ENCODE data around the gene HACD2. TPM values are rescaled to one million over a fixed set of nuclear protein-coding genes. Genes with fewer than 3 reads are reported as not detected.

Gene HACD2
- total and polyA plus RNA-seq, 2 experiments from 2014 or later = 27.0 to 41.2 TPM

DNA sequence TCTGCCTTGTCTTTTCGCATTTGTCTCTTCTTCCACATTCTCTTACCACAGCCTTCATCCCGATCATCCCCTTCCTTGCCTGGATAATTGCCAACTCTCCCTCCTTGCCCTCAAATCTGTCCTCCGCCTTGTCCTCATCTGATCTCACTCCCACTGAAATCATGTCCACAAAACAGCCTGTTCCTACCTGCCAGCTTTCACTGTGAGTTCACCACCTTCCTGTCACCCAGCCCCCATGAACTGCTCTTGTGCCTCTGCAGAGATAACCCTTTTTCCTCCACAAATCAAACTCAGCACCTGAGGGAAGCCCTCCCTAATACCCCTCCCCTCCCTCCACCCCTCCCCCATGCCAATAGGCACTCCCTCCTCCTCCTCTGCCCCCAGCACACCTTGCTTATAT is 131.2 kb downstream of the HACD2 start:
- no peak overlapping the region for H3K27ac ChIP-seq
- DNase-seq = no peak
- 37 to 42% methylated on average over 3 of the region's 3 CpGs for WGBS, 2 experiments (ENCODE audit: low coverage in 1 of 2, low lambda C conversion rate in 2 of 2, missing lambda C conversion rate in 2 of 2)
- no peaks in the 10 kb centered on the region for H3K9me2 ChIP-seq (ENCODE audit: insufficient read depth)
- no peaks in the 10 kb centered on the region for H3K4me1 ChIP-seq (ENCODE audit: insufficient read depth)
- in situ Hi-C loops (cut with MboI) = no loop called here
- no peak overlapping the region for H3K9ac ChIP-seq
- peaks cover 64% of the 10 kb centered on the region for H3K27me3 ChIP-seq (replicated peaks; ENCODE audit: insufficient read depth)
- no peaks in the 10 kb centered on the region for H4K20me1 ChIP-seq (ENCODE audit: insufficient read depth)
- H3K4me2 ChIP-seq (ENCODE audit: unreplicated experiment) = no peak overlapping the region
- no peak for TF ChIP-seq EZH2 (IDR thresholded peaks at IDR 0.05; ENCODE audit: insufficient read depth, poor library complexity, severe bottlenecking)
- TF ChIP-seq EZH2phosphoT487 (IDR thresholded peaks at IDR 0.05; ENCODE audit: insufficient read depth, low read depth) = no peak
- no peak overlapping the region for H3K4me3 ChIP-seq
- H2AFZ ChIP-seq = no peak overlapping the region
- H3K9me3 ChIP-seq (ENCODE audit: low read depth) = no peaks in the 10 kb centered on the region
- no peaks in the 10 kb centered on the region for H3F3A ChIP-seq (ENCODE audit: insufficient read depth)
- H3K36me3 ChIP-seq (ENCODE audit: low read depth) = no peaks in the 10 kb centered on the region
- H3K79me2 ChIP-seq (ENCODE audit: insufficient read depth) = no peaks in the 10 kb centered on the region

DNA sequence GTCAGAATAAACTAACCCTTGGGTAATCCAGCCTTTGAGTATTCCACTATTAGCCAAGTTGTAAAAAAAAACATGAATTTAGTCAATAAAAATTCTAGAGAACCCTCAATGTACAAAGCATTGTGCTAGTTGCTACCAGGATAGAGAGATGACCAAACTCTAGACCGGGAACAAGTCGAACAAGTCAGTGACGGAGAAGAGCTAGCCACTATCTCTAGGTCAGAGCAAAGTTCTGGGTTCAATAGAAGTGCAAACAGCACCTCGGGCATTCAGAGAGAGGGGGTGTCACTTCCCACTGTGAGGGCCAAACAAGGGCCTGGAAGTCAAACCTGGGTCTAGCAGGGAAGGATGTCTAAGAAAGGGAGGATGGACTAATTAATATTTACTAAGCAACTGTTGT is 133.7 kb downstream of the HACD2 start:
- no peak overlapping the region for H3K9ac ChIP-seq
- no peaks in the 10 kb centered on the region for H3K9me3 ChIP-seq (ENCODE audit: low read depth)
- H3K9me2 ChIP-seq (ENCODE audit: insufficient read depth) = no peaks in the 10 kb centered on the region
- no peak overlapping the region for H3K4me3 ChIP-seq
- in situ Hi-C loops (cut with MboI) = no loop called here
- no peaks in the 10 kb centered on the region for H3K79me2 ChIP-seq (ENCODE audit: insufficient read depth)
- peaks cover 58% of the 10 kb centered on the region for H3K27me3 ChIP-seq (replicated peaks; ENCODE audit: insufficient read depth)
- H3F3A ChIP-seq (ENCODE audit: insufficient read depth) = no peaks in the 10 kb centered on the region
- no peak overlapping the region for H3K27ac ChIP-seq
- TF ChIP-seq EZH2 (IDR thresholded peaks at IDR 0.05; ENCODE audit: insufficient read depth, poor library complexity, severe bottlenecking) (no peak), EZH2phosphoT487 (IDR thresholded peaks at IDR 0.05; ENCODE audit: insufficient read depth, low read depth) (no peak)
- no peak overlapping the region for H2AFZ ChIP-seq
- H3K36me3 ChIP-seq (ENCODE audit: low read depth) = no peaks in the 10 kb centered on the region
- no peak overlapping the region for H3K4me2 ChIP-seq (ENCODE audit: unreplicated experiment)
- DNase-seq = no peak
- H4K20me1 ChIP-seq (ENCODE audit: insufficient read depth) = no peaks in the 10 kb centered on the region
- WGBS, 2 experiments (ENCODE audit: low coverage in 1 of 2, low lambda C conversion rate in 2 of 2, missing lambda C conversion rate in 2 of 2) = 78% methylated on average over 4 of the region's 4 CpGs
- H3K4me1 ChIP-seq (ENCODE audit: insufficient read depth) = no peaks in the 10 kb centered on the region

DNA sequence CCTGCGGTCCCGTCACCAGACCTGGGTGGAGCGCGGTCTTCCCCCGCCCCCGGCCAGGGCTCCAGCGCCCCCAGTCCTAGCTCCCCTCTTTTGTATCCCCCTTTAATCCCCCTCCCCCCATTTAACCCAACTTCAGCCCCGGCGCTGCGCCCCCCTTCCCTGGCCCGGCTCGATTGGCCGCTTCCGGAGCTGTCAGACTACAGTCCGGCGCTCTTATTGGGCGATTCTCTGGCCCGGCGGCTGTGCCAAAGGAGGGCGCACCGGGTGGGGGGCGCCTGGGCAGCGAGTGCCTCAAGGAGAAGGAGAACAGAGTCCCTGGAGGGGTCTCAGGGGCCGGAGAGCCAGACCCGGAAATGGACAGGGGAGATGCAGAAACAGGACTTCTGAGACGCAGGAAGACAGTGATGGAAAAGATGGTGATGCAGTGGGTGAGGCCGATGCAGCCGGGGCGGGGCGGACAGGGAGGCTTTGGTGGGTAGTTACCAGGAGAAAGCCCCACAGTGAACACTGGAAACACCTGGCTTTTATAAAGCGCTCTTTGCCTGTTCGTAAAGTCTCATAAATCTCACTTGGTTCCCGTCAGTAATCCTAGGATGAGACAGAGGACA is 134.8 kb downstream of the HACD2 start:
- Histone ChIP-seq H3K36me3 (ENCODE audit: low read depth) (no peaks in the 10 kb centered on the region), H3K4me1 (ENCODE audit: insufficient read depth) (no peaks in the 10 kb centered on the region), H3K4me3 (peak overlapping the region; percentile 72), H4K20me1 (ENCODE audit: insufficient read depth) (no peaks in the 10 kb centered on the region), H3K27me3 (replicated peaks; ENCODE audit: insufficient read depth) (peaks cover 59% of the 10 kb centered on the region), H3K79me2 (ENCODE audit: insufficient read depth) (no peaks in the 10 kb centered on the region), H3F3A (ENCODE audit: insufficient read depth) (no peaks in the 10 kb centered on the region), H3K4me2 (ENCODE audit: unreplicated experiment) (peak overlapping the region; percentile 86), H3K9ac (peak overlapping the region; percentile 24; the same call in 1 of the 2 replicates), H3K9me2 (ENCODE audit: insufficient read depth) (no peaks in the 10 kb centered on the region), H3K9me3 (ENCODE audit: low read depth) (no peaks in the 10 kb centered on the region), H2AFZ (peak overlapping the region; percentile 84), H3K27ac (no peak overlapping the region)
- WGBS, 2 experiments (ENCODE audit: low coverage in 1 of 2, low lambda C conversion rate in 2 of 2, missing lambda C conversion rate in 2 of 2) = 3% methylated on average over 30 to 33 of the region's 33 CpGs
- TF ChIP-seq EZH2 (IDR thresholded peaks at IDR 0.05; ENCODE audit: insufficient read depth, poor library complexity, severe bottlenecking) (no peak), EZH2phosphoT487 (IDR thresholded peaks at IDR 0.05; ENCODE audit: insufficient read depth, low read depth) (no peak)
- in situ Hi-C loops (cut with MboI) = no loop called here
- peak; percentile 28 for DNase-seq

DNA sequence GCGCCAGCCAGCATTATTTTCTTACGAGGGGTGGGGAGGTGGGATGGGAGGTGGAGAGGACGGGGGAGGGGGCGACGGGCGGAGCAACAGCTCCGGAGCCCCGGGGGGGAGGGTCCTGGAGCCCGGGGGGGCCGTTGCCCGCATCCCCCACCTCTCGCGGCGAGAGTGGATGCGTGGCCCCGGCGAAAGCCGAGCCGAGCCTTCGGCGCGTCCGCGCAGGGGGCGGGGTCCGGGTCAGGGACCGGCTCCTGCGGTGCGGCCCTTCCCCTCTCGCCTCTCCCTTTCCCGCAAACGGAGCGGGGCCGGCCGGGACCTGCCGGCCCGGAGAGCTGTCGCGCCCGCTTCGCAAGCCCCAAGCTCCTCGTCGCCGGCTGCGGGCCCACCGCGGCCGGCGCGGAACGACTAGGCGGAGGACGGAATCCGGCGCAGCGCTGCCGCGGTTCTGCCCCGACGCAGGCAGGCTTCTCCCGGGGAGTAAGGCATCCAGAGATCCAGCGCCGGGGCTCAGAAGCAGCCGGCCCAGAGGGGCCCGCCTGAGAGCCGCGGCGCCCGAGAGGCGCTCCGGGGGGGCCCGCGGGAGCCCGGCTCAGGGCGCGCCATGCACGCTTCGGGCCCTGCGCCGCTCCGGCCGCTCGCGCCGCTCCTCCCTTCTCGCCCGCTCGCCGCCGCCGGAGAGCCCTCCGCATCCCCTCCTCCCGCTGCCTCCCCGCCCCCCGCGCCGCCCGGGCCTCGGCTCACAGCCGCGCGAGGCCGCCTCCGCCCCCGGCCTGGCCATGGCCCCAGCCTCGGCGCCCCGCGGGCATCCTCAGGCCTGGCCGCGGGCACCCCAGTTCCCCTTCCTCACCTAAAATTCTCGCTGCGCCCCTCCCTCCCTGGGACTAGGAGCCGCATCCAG is 135.5 kb downstream of the HACD2 start:
- Histone ChIP-seq H2AFZ (peak overlapping the region; percentile 84), H3F3A (ENCODE audit: insufficient read depth) (no peaks in the 10 kb centered on the region), H3K27me3 (replicated peaks; ENCODE audit: insufficient read depth) (peaks cover 62% of the 10 kb centered on the region), H3K9me3 (ENCODE audit: low read depth) (no peaks in the 10 kb centered on the region), H3K36me3 (ENCODE audit: low read depth) (no peaks in the 10 kb centered on the region), H3K4me1 (ENCODE audit: insufficient read depth) (no peaks in the 10 kb centered on the region), H3K4me2 (ENCODE audit: unreplicated experiment) (peak overlapping the region; percentile 86), H4K20me1 (ENCODE audit: insufficient read depth) (no peaks in the 10 kb centered on the region), H3K9ac (peak overlapping the region; percentile 24; the same call in 1 of the 2 replicates), H3K9me2 (ENCODE audit: insufficient read depth) (no peaks in the 10 kb centered on the region), H3K79me2 (ENCODE audit: insufficient read depth) (no peaks in the 10 kb centered on the region), H3K4me3 (peak overlapping the region; percentile 72), H3K27ac (no peak overlapping the region)
- WGBS, 2 experiments (ENCODE audit: low coverage in 1 of 2, low lambda C conversion rate in 2 of 2, missing lambda C conversion rate in 2 of 2) = 0 to 3% methylated on average over 11 to 72 of the region's 114 CpGs
- TF ChIP-seq EZH2 (IDR thresholded peaks at IDR 0.05; ENCODE audit: insufficient read depth, poor library complexity, severe bottlenecking) (no peak), EZH2phosphoT487 (IDR thresholded peaks at IDR 0.05; ENCODE audit: insufficient read depth, low read depth) (0 out of 2 replicates have a peak, but pooled peaks have one; percentile 14)
- peak; percentile 50 for DNase-seq
- in situ Hi-C loops (cut with MboI) = no loop called here

All from GM23248 (cell line).